Putamen (tissue), 1 donor: ENCODE measurements around the gene SPTBN2.
A peak's percentile ranks its signal among the peaks of the same experiment; 100 is the strongest.

Experiments used
- DNase-seq: peaks from one replicate; pipeline ENCODE4 v3.0.0-alpha.2; 2016; ENCODE audit warnings: low spot score

The SPTBN2 gene

DNA sequence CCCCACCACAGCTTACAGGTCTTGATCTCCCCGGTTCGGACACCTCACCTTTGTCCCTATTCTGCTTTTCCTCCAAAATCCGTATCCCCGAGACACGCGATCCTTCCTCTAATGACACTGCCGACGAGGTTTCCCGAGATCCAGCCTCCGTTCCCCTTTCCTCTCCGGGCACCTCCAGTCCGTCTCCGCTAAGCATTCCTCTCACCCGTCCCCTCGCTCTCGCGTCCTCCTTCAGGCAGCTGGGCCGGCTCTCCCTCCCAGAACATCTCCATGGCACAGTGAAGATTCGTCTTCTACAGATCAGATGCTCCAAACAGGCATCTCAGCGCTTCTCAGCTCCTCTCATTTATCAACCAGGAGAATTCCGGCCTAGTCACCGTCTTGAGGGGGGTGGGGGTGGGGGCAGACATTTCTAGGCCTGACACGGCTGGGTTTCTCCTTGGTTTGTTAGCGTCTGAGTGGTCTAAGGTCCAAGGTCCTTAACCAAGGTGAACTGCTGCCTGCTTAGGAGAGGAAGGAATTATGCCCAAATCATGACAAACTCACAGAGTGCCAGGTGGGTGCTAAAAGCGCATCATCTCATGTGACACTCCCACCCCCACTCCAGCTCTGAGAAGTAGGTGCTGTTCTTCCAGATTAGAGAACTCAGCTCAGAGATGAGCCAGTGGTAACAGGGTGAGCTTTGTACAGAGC, at the start of gene SPTBN2:
TSS of gene SPTBN2 (minus strand) at position 524 of the 693 bp plus-strand sequence. CDS start 7,976 bp downstream, outside the sequence.
- peak; percentile 78 for DNase-seq

DNA sequence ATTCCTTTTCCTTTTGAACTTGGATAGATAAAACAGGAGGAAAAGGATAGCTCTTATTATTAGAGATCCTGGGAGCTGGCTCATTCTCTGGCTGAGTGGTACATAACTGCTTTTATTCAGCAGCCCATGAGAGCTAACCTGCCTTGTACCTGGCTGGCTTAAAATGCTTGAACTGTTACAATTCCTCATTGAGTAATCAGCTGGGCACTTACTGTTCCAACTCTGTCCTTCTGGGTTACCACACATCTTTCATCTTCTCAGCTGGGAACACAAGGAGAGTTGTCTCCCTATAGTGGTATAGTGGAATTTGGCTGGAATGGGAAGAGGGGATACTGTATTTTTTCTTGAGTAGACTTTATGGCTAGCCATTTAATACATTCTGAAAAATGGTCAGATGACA, 39.8 kb upstream of the SPTBN2 start:
- DNase-seq = no peak

DNA sequence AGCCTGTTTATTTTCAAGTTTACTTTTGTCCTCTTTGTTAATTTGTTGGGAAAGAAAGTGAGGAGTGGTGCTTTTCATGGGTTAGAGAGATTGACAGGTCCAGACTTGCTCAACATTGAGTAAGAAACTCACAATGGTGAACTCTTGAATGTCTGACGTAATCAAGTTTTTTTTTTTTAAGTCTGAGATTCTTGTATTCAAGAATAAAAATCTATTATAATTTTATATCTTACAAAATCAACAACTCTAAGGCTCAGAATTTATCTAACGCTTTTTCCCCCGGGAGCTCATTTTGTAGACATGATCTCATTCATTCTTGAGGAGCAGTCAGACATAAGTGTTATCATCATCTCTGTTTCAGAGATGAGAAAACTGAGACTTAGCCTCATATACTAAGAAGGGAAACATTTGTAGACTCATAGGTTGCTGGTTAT, 39.1 kb upstream of the SPTBN2 start:
- no peak for DNase-seq

- DNase-seq = no peak
Observed at GRCh38 chr11:66767666-66768065, 38.6 kb upstream of the SPTBN2 start.

DNA sequence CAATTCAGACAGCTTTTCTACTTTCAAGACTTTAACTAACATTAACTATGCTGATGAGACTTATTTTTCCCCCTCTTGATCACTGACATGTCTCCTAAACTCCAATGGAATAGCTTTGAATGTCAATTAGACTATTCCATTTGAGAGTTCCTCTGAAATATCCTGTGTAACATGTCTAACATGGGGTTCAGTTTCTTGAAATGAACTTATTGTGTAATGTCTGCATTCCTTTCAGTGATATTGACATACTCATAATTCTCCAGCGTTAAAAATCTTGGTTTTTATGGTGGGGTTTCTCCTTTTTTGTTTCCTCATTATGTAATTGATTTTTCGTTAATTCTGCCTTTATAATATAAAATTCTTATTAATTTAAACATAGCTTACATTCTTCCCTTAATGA, 37.7 kb upstream of the SPTBN2 start:
- DNase-seq = no peak

- no peak for DNase-seq
Observed at GRCh38 chr11:66762088-66762487, 33.1 kb upstream of the SPTBN2 start.

DNA sequence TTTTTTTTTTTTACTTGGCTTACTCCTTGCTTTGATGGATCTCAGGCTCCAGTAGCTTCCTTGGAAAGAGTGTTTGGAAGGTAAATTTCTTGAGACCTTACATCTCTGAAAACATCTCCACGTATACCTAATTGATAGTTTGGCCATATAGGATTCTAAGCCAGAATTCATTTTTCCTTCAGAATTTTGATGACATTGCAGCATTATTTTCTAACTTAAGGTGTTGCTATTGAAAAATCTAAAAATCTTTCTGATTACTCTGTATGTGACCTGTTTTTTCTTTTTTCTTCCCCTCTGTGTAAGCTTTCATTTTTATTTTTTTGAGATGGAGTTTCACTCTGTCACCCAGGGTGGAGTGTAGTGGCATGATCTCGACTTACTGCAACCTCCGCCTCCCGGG, 23.1 kb upstream of the SPTBN2 start:
- DNase-seq = no peak

- DNase-seq = no peak
Observed at GRCh38 chr11:66749091-66749490, 20.1 kb upstream of the SPTBN2 start.

DNA sequence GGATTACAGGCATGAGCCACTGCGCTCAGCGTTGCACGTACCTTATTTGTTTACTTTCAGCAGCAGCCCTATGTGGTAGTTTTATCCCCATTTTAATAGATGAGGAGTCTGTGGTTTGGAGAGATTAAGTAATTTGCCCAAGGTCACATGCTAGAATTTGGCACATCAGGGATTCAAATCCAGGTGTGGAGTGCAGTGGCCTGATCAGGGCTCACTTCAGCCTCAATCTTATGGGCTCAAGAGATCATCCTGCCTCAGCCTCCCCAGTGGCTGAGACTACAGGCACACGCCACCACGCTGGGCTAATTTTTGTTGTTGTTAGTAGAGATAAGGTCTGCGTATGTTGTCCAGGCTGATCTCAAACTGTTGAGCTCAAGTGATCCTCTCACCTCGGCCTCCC, 18.5 kb upstream of the SPTBN2 start:
- no peak for DNase-seq

- peak; percentile 11 for DNase-seq
Observed at GRCh38 chr11:66745356-66746235, 16.6 kb upstream of the SPTBN2 start.

GRCh38 chr11:66744485-66745355, 15.7 kb upstream of the SPTBN2 start:
- peak; percentile 82 for DNase-seq

DNA sequence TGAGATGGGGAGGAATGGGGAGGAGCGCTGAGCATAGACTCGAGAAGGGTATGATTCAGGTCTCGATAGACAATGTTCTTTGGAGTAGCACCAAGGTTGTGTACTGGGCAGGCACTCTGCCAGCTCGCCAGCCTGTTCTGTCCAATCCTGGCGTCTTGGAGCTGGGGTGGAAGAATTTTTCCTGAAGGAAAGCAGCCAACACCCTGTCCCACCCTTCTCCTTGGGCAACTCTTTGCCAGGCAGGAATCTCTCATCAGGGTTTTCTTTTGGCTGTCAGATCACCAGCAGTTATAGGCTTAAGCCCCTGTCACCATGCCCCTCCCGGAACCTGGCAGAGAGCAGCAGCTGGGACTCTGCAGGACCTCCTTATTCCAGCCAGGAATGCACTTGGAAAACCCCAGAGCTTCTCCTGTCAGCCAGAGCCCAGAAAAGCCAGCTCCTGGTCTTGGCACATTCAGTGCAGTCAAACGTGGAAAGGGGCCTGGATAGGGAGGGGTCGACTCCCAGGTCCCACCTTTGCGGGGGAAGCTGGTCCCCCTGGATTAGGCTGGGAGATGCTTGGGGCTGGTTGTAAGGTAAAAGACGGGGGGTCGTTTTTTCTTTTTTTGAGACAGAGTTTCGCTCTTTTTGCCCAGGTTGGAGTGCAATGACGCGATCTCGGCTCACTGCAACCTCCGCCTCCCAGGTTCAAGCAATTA, 14.4 kb upstream of the SPTBN2 start:
- DNase-seq = no peak

- no peak for DNase-seq
Observed at GRCh38 chr11:66741153-66741552, 12.1 kb upstream of the SPTBN2 start.

- DNase-seq = no peak
Observed at GRCh38 chr11:66739983-66740382, 11.0 kb upstream of the SPTBN2 start.

DNA sequence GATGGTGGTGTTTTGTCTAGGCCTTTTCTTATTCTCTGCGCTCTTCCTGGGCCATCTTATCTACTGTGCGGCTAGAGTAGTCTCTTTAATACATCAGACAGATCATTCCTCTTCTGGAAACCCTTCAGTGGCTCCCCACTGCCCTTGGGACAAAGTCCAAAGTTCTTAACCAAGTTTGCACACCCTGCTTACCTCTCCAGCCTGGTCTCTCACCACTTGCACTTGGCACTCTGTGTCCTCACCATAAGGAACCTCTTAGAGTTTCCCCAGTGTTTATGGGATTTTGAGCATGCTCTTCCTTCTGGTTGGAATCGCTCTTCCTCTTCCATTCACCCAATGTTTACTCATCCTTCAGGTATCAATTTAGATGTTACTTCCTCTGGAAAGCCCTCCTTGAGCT, 5.2 kb upstream of the SPTBN2 start:
- DNase-seq = no peak

- DNase-seq = no peak
Observed at GRCh38 chr11:66729447-66729846, 431 bp upstream of the SPTBN2 start.

- DNase-seq = no peak
Observed at GRCh38 chr11:66728038-66728692, 851 bp downstream of the SPTBN2 start.

DNA sequence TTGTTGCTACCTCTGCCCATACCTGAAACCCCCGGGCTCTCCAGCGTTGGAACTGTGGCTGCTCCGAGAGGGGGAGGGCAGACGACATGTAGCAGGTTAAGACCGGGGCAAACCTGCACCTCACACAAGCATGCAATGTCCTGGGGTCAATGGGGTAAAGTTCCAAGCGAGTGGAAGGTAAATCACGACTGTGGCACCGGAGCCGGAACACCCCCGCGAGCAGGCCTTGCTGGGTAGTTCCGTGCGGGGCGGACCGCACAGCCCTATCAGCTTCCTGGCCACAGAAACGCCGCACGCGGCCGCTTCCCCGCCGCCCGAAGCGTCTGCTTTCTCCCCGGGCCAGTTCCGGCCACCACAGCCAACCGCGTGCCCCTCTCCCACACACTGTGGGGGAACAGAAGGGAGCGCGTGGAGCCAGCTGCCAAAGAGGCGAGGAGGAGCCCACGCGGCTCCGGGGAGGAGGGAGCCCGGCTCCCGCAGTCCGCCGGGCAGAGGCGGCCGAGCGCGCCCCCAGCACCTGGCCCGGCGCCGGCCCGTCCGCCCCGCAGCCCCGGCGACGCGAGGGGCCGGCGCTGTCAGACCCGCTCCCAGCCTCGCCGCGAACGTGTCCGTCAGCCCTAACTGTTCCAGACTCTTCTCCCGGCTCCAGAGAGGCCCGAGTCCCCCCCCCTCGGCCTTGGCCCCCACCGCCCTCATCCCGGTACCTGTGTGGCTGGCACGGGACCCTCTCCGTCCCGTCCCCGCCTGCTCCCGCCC, 1.6 kb downstream of the SPTBN2 start:
- no peak for DNase-seq

GRCh38 chr11:66725647-66726046, 3.4 kb downstream of the SPTBN2 start:
- DNase-seq = no peak

- no peak for DNase-seq
Observed at GRCh38 chr11:66725114-66725513, 3.9 kb downstream of the SPTBN2 start.
